ENCODE measurements around the gene CEBPG. TPM values are rescaled to one million over a fixed set of nuclear protein-coding genes. Genes with fewer than 3 reads are reported as not detected.

The CEBPG gene
- polyA plus RNA-seq, 4 donors: 48.6 to 78.0 (median 67.7) TPM

DNA sequence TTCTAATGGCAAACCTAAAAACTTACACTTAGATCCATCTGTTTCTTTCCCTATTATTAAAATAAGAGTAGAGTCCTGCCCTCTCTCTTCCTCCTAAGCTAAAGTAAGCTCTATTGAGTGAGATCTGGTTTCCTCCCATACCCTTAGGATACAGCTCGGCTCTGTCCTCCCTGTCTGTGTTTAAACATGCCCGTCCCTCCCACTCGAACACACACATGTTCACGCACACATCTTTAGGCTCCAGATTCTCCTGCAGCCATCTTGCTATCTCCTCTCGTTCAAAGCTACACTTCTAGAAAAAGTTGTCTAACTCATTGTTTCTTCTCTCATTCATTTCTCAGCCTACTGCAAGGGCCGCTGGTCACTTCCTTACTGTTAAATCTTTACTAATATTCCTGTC is 15.1 kb upstream of the CEBPG start:
- no peaks in the 10 kb centered on the region for H3K36me3 ChIP-seq (ENCODE audit: control insufficient read depth in 3 of 3, insufficient read depth in 2 of 3, low read depth in 1 of 3, low read length in 3 of 3)
- peaks cover 0 to 3% of the 10 kb centered on the region in 2 donors for H3K9me3 ChIP-seq (ENCODE audit: control insufficient read depth in 2 of 2, insufficient read depth in 1 of 2, low read depth in 1 of 2, low read length in 1 of 2)
- FAIRE-seq (no peak), DNase-seq (no peak)
- H3K27ac ChIP-seq (ENCODE audit: low read depth in 1 of 3, low read length in 2 of 3): no peak overlapping the region
- 82 to 88% (median 83%) methylated on average over 6 of the region's 6 CpGs for WGBS, 3 donors
- H3K4me3 ChIP-seq (ENCODE audit: low read depth in 1 of 3, low read length in 3 of 3): no peak overlapping the region
- H3K4me1 ChIP-seq (ENCODE audit: control insufficient read depth in 3 of 3, insufficient read depth in 2 of 3, low read depth in 1 of 3, low read length in 2 of 3): no peaks in the 10 kb centered on the region
- no peaks in the 10 kb centered on the region for H3K27me3 ChIP-seq (ENCODE audit: control insufficient read depth in 3 of 3, insufficient read depth in 3 of 3, low read length in 3 of 3)

- 77 to 92% (median 84%) methylated on average over 3 of the region's 3 CpGs for WGBS, 3 donors
- Histone ChIP-seq H3K4me1 (ENCODE audit: control insufficient read depth in 3 of 3, insufficient read depth in 2 of 3, low read depth in 1 of 3, low read length in 2 of 3) (peaks cover 0 to 3% (median 0%) of the 10 kb centered on the region in 3 donors), H3K27me3 (ENCODE audit: control insufficient read depth in 3 of 3, insufficient read depth in 3 of 3, low read length in 3 of 3) (no peaks in the 10 kb centered on the region), H3K27ac (ENCODE audit: low read depth in 1 of 3, low read length in 2 of 3) (no peak overlapping the region), H3K36me3 (ENCODE audit: control insufficient read depth in 3 of 3, insufficient read depth in 2 of 3, low read depth in 1 of 3, low read length in 3 of 3) (no peaks in the 10 kb centered on the region), H3K4me3 (ENCODE audit: low read depth in 1 of 3, low read length in 3 of 3) (no peak overlapping the region), H3K9me3 (ENCODE audit: control insufficient read depth in 2 of 2, insufficient read depth in 1 of 2, low read depth in 1 of 2, low read length in 1 of 2) (peaks cover 0 to 3% of the 10 kb centered on the region in 2 donors)
- DNase-seq (no peak), FAIRE-seq (no peak)
These were observed 13.9 kb upstream of the CEBPG start for GRCh38 chr19:33359581-33359980.

- no peak overlapping the region for H3K27ac ChIP-seq (ENCODE audit: low read depth in 1 of 3, low read length in 2 of 3)
- no peak for FAIRE-seq
- 85 to 93% (median 89%) methylated on average over 6 of the region's 6 CpGs for WGBS, 3 donors
- H3K4me3 ChIP-seq (ENCODE audit: low read depth in 1 of 3, low read length in 3 of 3): no peak overlapping the region
- no peak for DNase-seq
- H3K36me3 ChIP-seq (ENCODE audit: control insufficient read depth in 3 of 3, insufficient read depth in 2 of 3, low read depth in 1 of 3, low read length in 3 of 3): no peaks in the 10 kb centered on the region
- no peaks in the 10 kb centered on the region for H3K27me3 ChIP-seq (ENCODE audit: control insufficient read depth in 3 of 3, insufficient read depth in 3 of 3, low read length in 3 of 3)
- peaks cover 0 to 4% of the 10 kb centered on the region in 2 donors for H3K9me3 ChIP-seq (ENCODE audit: control insufficient read depth in 2 of 2, insufficient read depth in 1 of 2, low read depth in 1 of 2, low read length in 1 of 2)
- peaks cover 3 to 26% (median 3%) of the 10 kb centered on the region in 3 donors for H3K4me1 ChIP-seq (ENCODE audit: control insufficient read depth in 3 of 3, insufficient read depth in 2 of 3, low read depth in 1 of 3, low read length in 2 of 3)
These were observed 10.8 kb upstream of the CEBPG start for GRCh38 chr19:33362508-33363228.

DNA sequence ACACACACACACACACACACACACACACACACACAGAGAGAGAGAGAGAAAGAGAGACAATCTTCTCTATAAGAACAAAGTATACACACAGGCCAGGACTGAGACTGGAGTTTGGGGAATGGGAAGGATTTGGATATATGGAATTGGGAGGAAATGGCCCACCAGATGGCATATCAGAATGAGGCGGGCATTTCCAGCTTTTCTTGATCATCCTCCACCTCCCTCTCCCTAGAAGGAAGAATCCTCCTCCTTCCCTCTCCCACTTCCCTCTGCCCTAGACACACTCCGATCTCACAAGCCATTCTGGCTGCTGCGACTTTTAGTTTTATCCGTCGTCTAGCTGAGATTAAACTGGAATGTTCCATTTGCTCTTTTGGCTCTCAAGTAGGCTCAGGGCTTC is 10.0 kb upstream of the CEBPG start:
- no peak overlapping the region for H3K4me3 ChIP-seq (ENCODE audit: low read depth in 1 of 3, low read length in 3 of 3)
- DNase-seq (no peak), FAIRE-seq (no peak)
- 87 to 97% (median 89%) methylated on average over 5 of the region's 5 CpGs for WGBS, 3 donors
- no peak overlapping the region for H3K27ac ChIP-seq (ENCODE audit: low read depth in 1 of 3, low read length in 2 of 3)
- H3K27me3 ChIP-seq (ENCODE audit: control insufficient read depth in 3 of 3, insufficient read depth in 3 of 3, low read length in 3 of 3): no peaks in the 10 kb centered on the region
- H3K36me3 ChIP-seq (ENCODE audit: control insufficient read depth in 3 of 3, insufficient read depth in 2 of 3, low read depth in 1 of 3, low read length in 3 of 3): no peaks in the 10 kb centered on the region
- peaks cover 3 to 35% (median 3%) of the 10 kb centered on the region in 3 donors for H3K4me1 ChIP-seq (ENCODE audit: control insufficient read depth in 3 of 3, insufficient read depth in 2 of 3, low read depth in 1 of 3, low read length in 2 of 3)
- peaks cover 0 to 4% of the 10 kb centered on the region in 2 donors for H3K9me3 ChIP-seq (ENCODE audit: control insufficient read depth in 2 of 2, insufficient read depth in 1 of 2, low read depth in 1 of 2, low read length in 1 of 2)

GRCh38 chr19:33365691-33366090 is 7.8 kb upstream of the CEBPG start:
- FAIRE-seq (no peak), DNase-seq (peak; percentile 82 to 91)
- Histone ChIP-seq H3K36me3 (ENCODE audit: control insufficient read depth in 3 of 3, insufficient read depth in 2 of 3, low read depth in 1 of 3, low read length in 3 of 3) (no peaks in the 10 kb centered on the region), H3K4me1 (ENCODE audit: control insufficient read depth in 3 of 3, insufficient read depth in 2 of 3, low read depth in 1 of 3, low read length in 2 of 3) (peaks cover 3 to 36% (median 3%) of the 10 kb centered on the region in 3 donors), H3K9me3 (ENCODE audit: control insufficient read depth in 2 of 2, insufficient read depth in 1 of 2, low read depth in 1 of 2, low read length in 1 of 2) (peaks cover 0 to 4% of the 10 kb centered on the region in 2 donors), H3K27me3 (ENCODE audit: control insufficient read depth in 3 of 3, insufficient read depth in 3 of 3, low read length in 3 of 3) (no peaks in the 10 kb centered on the region), H3K27ac (ENCODE audit: low read depth in 1 of 3, low read length in 2 of 3) (peak overlapping the region in 2 of 3 donors; percentile 12 to 88), H3K4me3 (ENCODE audit: low read depth in 1 of 3, low read length in 3 of 3) (peak overlapping the region in 2 of 3 donors; percentile 1 to 9)
- 16 to 56% (median 40%) methylated on average over 7 of the region's 7 CpGs for WGBS, 3 donors

GRCh38 chr19:33366127-33366526 is 7.4 kb upstream of the CEBPG start:
- 18 to 51% (median 31%) methylated on average over 6 of the region's 6 CpGs for WGBS, 3 donors
- Histone ChIP-seq H3K27me3 (ENCODE audit: control insufficient read depth in 3 of 3, insufficient read depth in 3 of 3, low read length in 3 of 3) (no peaks in the 10 kb centered on the region), H3K4me3 (ENCODE audit: low read depth in 1 of 3, low read length in 3 of 3) (peak overlapping the region in 2 of 3 donors; percentile 1 to 9), H3K27ac (ENCODE audit: low read depth in 1 of 3, low read length in 2 of 3) (peak overlapping the region; percentile 76 to 88 (median 76)), H3K9me3 (ENCODE audit: control insufficient read depth in 2 of 2, insufficient read depth in 1 of 2, low read depth in 1 of 2, low read length in 1 of 2) (peaks cover 0 to 4% of the 10 kb centered on the region in 2 donors), H3K4me1 (ENCODE audit: control insufficient read depth in 3 of 3, insufficient read depth in 2 of 3, low read depth in 1 of 3, low read length in 2 of 3) (peaks cover 3 to 36% (median 3%) of the 10 kb centered on the region in 3 donors), H3K36me3 (ENCODE audit: control insufficient read depth in 3 of 3, insufficient read depth in 2 of 3, low read depth in 1 of 3, low read length in 3 of 3) (no peaks in the 10 kb centered on the region)
- peak; percentile 88 to 93 for DNase-seq
- FAIRE-seq: no peak

DNA sequence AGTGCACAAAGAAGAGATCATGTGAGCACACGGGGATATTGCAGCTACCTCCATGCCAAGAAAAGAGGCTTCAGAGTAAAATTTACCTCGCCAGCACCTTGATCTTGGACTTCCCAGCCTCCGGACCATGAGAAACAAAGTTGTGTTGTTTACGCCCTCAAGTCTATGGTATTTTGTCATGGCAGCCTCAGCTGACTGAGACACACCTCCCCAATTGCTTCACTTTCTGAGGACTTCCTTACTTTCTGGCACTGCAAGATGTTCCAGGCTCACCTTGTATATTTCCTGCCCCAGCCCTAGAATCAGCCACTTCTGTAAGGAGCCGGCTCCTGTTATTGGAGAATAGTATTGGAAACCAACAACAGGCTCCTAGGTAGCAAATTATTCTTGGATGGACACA is 6.6 kb upstream of the CEBPG start:
- H3K9me3 ChIP-seq (ENCODE audit: control insufficient read depth in 2 of 2, insufficient read depth in 1 of 2, low read depth in 1 of 2, low read length in 1 of 2): peaks cover 0 to 4% of the 10 kb centered on the region in 2 donors
- H3K4me1 ChIP-seq (ENCODE audit: control insufficient read depth in 3 of 3, insufficient read depth in 2 of 3, low read depth in 1 of 3, low read length in 2 of 3): peaks cover 3 to 36% (median 3%) of the 10 kb centered on the region in 3 donors
- H3K4me3 ChIP-seq (ENCODE audit: low read depth in 1 of 3, low read length in 3 of 3): no peak overlapping the region
- no peak for FAIRE-seq
- H3K36me3 ChIP-seq (ENCODE audit: control insufficient read depth in 3 of 3, insufficient read depth in 2 of 3, low read depth in 1 of 3, low read length in 3 of 3): no peaks in the 10 kb centered on the region
- peak overlapping the region; percentile 76 to 88 (median 76) for H3K27ac ChIP-seq (ENCODE audit: low read depth in 1 of 3, low read length in 2 of 3)
- no peaks in the 10 kb centered on the region for H3K27me3 ChIP-seq (ENCODE audit: control insufficient read depth in 3 of 3, insufficient read depth in 3 of 3, low read length in 3 of 3)
- WGBS, 3 donors: 35 to 62% (median 46%) methylated on average over 5 of the region's 5 CpGs
- DNase-seq: peak; percentile 51 to 69

- peaks cover 0 to 4% of the 10 kb centered on the region in 2 donors for H3K9me3 ChIP-seq (ENCODE audit: control insufficient read depth in 2 of 2, insufficient read depth in 1 of 2, low read depth in 1 of 2, low read length in 1 of 2)
- H3K4me1 ChIP-seq (ENCODE audit: control insufficient read depth in 3 of 3, insufficient read depth in 2 of 3, low read depth in 1 of 3, low read length in 2 of 3): peaks cover 3 to 36% (median 3%) of the 10 kb centered on the region in 3 donors
- H3K4me3 ChIP-seq (ENCODE audit: low read depth in 1 of 3, low read length in 3 of 3): no peak overlapping the region
- DNase-seq (no peak), FAIRE-seq (no peak)
- H3K36me3 ChIP-seq (ENCODE audit: control insufficient read depth in 3 of 3, insufficient read depth in 2 of 3, low read depth in 1 of 3, low read length in 3 of 3): no peaks in the 10 kb centered on the region
- WGBS, 3 donors: 66 to 81% (median 79%) methylated on average over 5 of the region's 5 CpGs
- no peaks in the 10 kb centered on the region for H3K27me3 ChIP-seq (ENCODE audit: control insufficient read depth in 3 of 3, insufficient read depth in 3 of 3, low read length in 3 of 3)
- H3K27ac ChIP-seq (ENCODE audit: low read depth in 1 of 3, low read length in 2 of 3): no peak overlapping the region
These were observed 5.2 kb upstream of the CEBPG start for GRCh38 chr19:33368074-33368864.

Measured in small intestine (tissue), 7 donors.